ENCODE results near the gene ZBTB20. TPM values are rescaled to one million over a fixed set of nuclear protein-coding genes. Genes with fewer than 3 reads are reported as not detected.

ZBTB20 gene
- total and polyA plus RNA-seq, 5 experiments from 2014 or later: 16.5 to 50.8 (median 22.0) TPM

GRCh38 chr3:115040673-115041286 lies 106.3 kb downstream of the ZBTB20 start:
- POLR2A ChIA-PET: no interaction called here
- H3K4me3 Mint-ChIP-seq: no peak overlapping the region
- peaks cover 0 to 2% (median 0%) of the 10 kb centered on the region in 9 donors for H3K9me3 Mint-ChIP-seq
- peak in 9 of 10 donors; percentile 11 to 60 (median 33) for DNase-seq
- H3K36me3 Mint-ChIP-seq: peaks cover 1 to 5% (median 2%) of the 10 kb centered on the region in 3 donors
- H3K27ac Mint-ChIP-seq: no peak overlapping the region
- ATAC-seq: peak; percentile 42 to 54
- peaks cover 6 to 29% (median 14%) of the 10 kb centered on the region in 4 donors for H3K4me1 Mint-ChIP-seq
- no peaks in the 10 kb centered on the region for H3K27me3 Mint-ChIP-seq

- ATAC-seq: no peak
- POLR2A ChIA-PET: no interaction called here
- no peak overlapping the region for H3K27ac Mint-ChIP-seq
- DNase-seq: no peak
- peaks cover 5 to 7% (median 6%) of the 10 kb centered on the region in 3 donors for H3K36me3 Mint-ChIP-seq
- no peaks in the 10 kb centered on the region for H3K27me3 Mint-ChIP-seq
- H3K9me3 Mint-ChIP-seq: peaks cover 0 to 5% (median 0%) of the 10 kb centered on the region in 9 donors
- no peak overlapping the region for H3K4me3 Mint-ChIP-seq
- peaks cover 6 to 26% (median 13%) of the 10 kb centered on the region in 4 donors for H3K4me1 Mint-ChIP-seq
These were observed 106.8 kb downstream of the ZBTB20 start for GRCh38 chr3:115040246-115040645.

- no peak overlapping the region for H3K4me3 Mint-ChIP-seq
- H3K27ac Mint-ChIP-seq: no peak overlapping the region
- no peaks in the 10 kb centered on the region for H3K27me3 Mint-ChIP-seq
- ATAC-seq (no peak), DNase-seq (no peak)
- POLR2A ChIA-PET: no interaction called here
- peaks cover 6 to 26% (median 12%) of the 10 kb centered on the region in 4 donors for H3K4me1 Mint-ChIP-seq
- H3K36me3 Mint-ChIP-seq: peaks cover 8 to 15% (median 12%) of the 10 kb centered on the region in 3 donors
- H3K9me3 Mint-ChIP-seq: peaks cover 0 to 12% (median 4%) of the 10 kb centered on the region in 9 donors
These were observed 108.3 kb downstream of the ZBTB20 start for GRCh38 chr3:115038817-115039216.

GRCh38 chr3:115022835-115023398 lies 124.2 kb downstream of the ZBTB20 start:
- POLR2A ChIA-PET: no interaction called here
- Mint-ChIP-seq H3K4me1 (peaks cover 4 to 17% (median 5%) of the 10 kb centered on the region in 4 donors), H3K36me3 (peaks cover 8 to 48% (median 30%) of the 10 kb centered on the region in 3 donors), H3K4me3 (no peak overlapping the region), H3K27ac (no peak overlapping the region), H3K9me3 (no peaks in the 10 kb centered on the region), H3K27me3 (no peaks in the 10 kb centered on the region)
- DNase-seq: no peak
- no peak for ATAC-seq

- no peak for DNase-seq
- H3K9me3 Mint-ChIP-seq: peaks cover 0 to under 1% (median 0%) of the 10 kb centered on the region in 9 donors
- peaks cover 8 to 50% (median 32%) of the 10 kb centered on the region in 3 donors for H3K36me3 Mint-ChIP-seq
- no peaks in the 10 kb centered on the region for H3K27me3 Mint-ChIP-seq
- POLR2A ChIA-PET: no interaction called here
- H3K27ac Mint-ChIP-seq: no peak overlapping the region
- ATAC-seq: no peak
- no peak overlapping the region for H3K4me3 Mint-ChIP-seq
- peaks cover 4 to 17% (median 5%) of the 10 kb centered on the region in 4 donors for H3K4me1 Mint-ChIP-seq
These were observed 124.9 kb downstream of the ZBTB20 start for GRCh38 chr3:115022199-115022598.

- ATAC-seq (no peak), DNase-seq (no peak)
- H3K4me1 Mint-ChIP-seq: peaks cover 4 to 17% (median 6%) of the 10 kb centered on the region in 4 donors
- no peak overlapping the region for H3K4me3 Mint-ChIP-seq
- H3K27me3 Mint-ChIP-seq: no peaks in the 10 kb centered on the region
- POLR2A ChIA-PET: no interaction called here
- H3K36me3 Mint-ChIP-seq: peaks cover 18 to 56% (median 38%) of the 10 kb centered on the region in 3 donors
- H3K27ac Mint-ChIP-seq: no peak overlapping the region
- peaks cover 0 to 12% (median 8%) of the 10 kb centered on the region in 9 donors for H3K9me3 Mint-ChIP-seq
These were observed 126.0 kb downstream of the ZBTB20 start for GRCh38 chr3:115021061-115021460.

GRCh38 chr3:115019900-115020299 lies 127.2 kb downstream of the ZBTB20 start:
- POLR2A ChIA-PET: no interaction called here
- Mint-ChIP-seq H3K4me1 (peaks cover 4 to 17% (median 8%) of the 10 kb centered on the region in 4 donors), H3K9me3 (peaks cover 0 to 17% (median 13%) of the 10 kb centered on the region in 9 donors), H3K4me3 (no peak overlapping the region), H3K27ac (no peak overlapping the region), H3K36me3 (peaks cover 18 to 56% (median 38%) of the 10 kb centered on the region in 3 donors), H3K27me3 (no peaks in the 10 kb centered on the region)
- ATAC-seq (no peak), DNase-seq (no peak)

DNA sequence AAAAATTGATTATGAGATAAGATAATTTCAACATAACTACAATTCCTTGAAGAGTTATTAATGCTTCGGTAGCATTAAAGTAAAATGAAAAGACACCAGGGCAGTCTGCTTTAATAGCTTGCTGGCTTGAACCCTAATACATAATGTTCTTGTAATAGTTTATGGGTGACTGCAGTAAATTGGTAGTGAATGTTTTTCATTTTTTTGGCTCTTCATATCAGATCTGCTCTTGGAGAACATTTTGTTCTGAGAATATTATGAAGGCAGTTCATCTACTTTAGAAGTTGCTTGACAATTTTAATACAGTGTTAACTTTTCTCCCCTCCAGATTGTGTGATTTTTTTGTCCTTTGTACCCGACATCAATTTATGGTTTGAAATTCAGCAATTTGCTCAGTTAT lies 128.4 kb downstream of the ZBTB20 start:
- no peak for ATAC-seq
- Mint-ChIP-seq H3K4me1 (peaks cover 4 to 17% (median 8%) of the 10 kb centered on the region in 4 donors), H3K4me3 (no peak overlapping the region), H3K36me3 (peaks cover 21 to 52% (median 35%) of the 10 kb centered on the region in 3 donors), H3K27me3 (no peaks in the 10 kb centered on the region), H3K9me3 (peaks cover 0 to 20% (median 13%) of the 10 kb centered on the region in 9 donors), H3K27ac (no peak overlapping the region)
- POLR2A ChIA-PET: no interaction called here
- no peak for DNase-seq

DNA sequence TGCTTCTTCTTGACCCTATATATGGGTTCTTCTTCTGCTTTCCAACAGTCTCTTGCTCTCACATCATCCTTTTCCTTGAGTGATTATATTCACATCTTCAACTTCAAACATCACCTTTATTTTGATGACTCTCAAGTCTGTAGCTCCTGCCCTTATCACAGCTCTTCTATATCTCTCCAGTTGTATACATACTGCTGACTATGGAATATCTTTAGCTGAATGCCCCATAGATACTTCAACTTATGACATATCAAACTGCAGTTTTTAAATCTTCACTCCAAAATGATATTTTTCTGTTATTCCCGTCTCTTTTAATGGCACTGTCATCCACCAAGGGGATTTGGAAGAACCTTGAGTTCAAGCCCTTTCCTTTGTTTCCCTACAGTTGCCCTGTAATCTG lies 139.1 kb downstream of the ZBTB20 start:
- POLR2A ChIA-PET: no interaction called here
- H3K36me3 Mint-ChIP-seq: peaks cover 34 to 62% (median 34%) of the 10 kb centered on the region in 3 donors
- no peak overlapping the region for H3K4me3 Mint-ChIP-seq
- H3K27ac Mint-ChIP-seq: no peak overlapping the region
- no peak for ATAC-seq
- DNase-seq: no peak
- H3K9me3 Mint-ChIP-seq: peaks cover 0 to 16% (median 5%) of the 10 kb centered on the region in 9 donors
- H3K27me3 Mint-ChIP-seq: no peaks in the 10 kb centered on the region
- peaks cover 0 to 20% (median 8%) of the 10 kb centered on the region in 4 donors for H3K4me1 Mint-ChIP-seq

DNA sequence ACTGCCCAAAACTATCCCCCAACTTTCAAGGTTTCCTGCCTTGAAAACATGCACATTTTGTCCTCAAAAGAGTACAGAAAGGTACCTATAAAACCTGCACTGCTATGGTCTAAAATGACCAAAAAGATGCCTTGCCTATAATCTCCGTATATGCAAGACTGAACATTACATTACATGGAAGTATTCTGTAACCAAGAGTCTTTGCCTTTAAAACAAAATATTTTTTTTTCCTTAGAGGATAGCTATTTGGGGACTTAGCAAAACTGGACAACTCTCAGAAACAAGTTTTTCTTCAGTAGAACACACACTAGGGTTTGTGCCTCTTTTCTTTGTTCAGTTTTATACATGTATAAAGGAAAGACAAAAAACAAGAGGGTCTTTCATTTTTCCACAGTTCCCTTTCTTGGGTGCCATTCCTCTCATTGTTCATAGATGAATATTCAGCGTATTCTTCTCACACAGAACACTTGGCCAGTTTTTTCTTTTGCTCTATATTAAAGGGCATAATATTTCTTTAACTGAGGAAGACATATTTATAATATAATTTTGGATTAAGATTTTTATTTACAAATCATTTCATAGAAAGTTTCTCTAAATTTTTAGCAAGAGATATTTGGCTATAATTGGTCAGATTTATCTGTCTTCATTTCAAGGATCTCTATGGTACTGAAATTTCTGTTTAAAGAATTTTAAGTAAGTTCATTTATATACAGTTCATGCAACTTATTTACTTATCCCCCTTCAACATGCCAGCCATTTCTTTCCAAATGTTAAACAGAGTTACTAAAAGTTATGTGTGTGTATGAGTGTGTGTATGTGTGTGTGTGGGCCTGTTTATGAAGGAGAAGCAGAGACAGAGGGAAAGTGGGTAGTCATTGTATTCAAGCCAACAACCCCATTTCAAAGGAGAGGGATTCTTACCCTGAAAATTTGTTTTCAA lies 142.6 kb downstream of the ZBTB20 start:
- Mint-ChIP-seq H3K4me1 (peaks cover 0 to 10% (median 5%) of the 10 kb centered on the region in 4 donors), H3K27ac (peak overlapping the region in 1 of 10 donors; percentile 43), H3K9me3 (peaks cover 0 to 25% (median 9%) of the 10 kb centered on the region in 9 donors), H3K27me3 (no peaks in the 10 kb centered on the region), H3K36me3 (peaks cover 30 to 51% (median 35%) of the 10 kb centered on the region in 3 donors), H3K4me3 (no peak overlapping the region)
- POLR2A ChIA-PET: no interaction called here
- DNase-seq: no peak
- ATAC-seq: no peak

DNA sequence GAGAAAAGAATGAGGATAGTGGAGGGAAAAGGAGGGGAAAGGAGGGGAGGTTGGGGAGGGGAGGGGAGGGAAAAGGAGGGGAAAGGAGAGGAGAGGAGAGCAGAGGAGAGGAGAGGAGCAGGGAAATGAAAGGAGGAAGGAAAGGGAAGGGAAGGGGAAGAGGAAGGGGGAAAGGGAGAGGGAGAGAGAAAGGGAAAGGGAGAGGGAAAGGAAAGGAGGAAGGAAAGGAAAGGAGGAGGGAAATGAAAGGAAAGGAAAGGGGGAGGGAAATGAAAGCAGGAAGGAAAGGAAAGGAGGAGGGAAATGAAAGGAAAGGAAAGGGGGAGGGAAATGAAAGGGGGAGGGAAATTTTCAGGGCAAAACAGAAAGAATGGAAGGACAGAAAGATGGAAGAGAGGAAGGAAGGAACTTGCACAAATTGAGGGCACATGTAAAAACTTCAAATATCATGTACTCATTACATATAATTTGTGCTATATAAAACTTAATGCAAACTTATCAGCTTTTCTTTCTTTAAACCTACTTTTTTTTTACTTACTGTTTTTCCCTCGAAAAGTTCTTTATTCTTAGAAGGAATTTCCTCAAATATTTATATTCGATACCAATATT lies 148.0 kb downstream of the ZBTB20 start:
- Mint-ChIP-seq H3K36me3 (peaks cover 33 to 62% (median 39%) of the 10 kb centered on the region in 3 donors), H3K27ac (peak overlapping the region in 1 of 10 donors; percentile 2), H3K4me1 (peaks cover 3 to 10% (median 4%) of the 10 kb centered on the region in 4 donors), H3K9me3 (peaks cover 12 to 46% (median 21%) of the 10 kb centered on the region in 9 donors), H3K27me3 (no peaks in the 10 kb centered on the region), H3K4me3 (no peak overlapping the region)
- DNase-seq (no peak), ATAC-seq (no peak)
- POLR2A ChIA-PET: no interaction called here

DNA sequence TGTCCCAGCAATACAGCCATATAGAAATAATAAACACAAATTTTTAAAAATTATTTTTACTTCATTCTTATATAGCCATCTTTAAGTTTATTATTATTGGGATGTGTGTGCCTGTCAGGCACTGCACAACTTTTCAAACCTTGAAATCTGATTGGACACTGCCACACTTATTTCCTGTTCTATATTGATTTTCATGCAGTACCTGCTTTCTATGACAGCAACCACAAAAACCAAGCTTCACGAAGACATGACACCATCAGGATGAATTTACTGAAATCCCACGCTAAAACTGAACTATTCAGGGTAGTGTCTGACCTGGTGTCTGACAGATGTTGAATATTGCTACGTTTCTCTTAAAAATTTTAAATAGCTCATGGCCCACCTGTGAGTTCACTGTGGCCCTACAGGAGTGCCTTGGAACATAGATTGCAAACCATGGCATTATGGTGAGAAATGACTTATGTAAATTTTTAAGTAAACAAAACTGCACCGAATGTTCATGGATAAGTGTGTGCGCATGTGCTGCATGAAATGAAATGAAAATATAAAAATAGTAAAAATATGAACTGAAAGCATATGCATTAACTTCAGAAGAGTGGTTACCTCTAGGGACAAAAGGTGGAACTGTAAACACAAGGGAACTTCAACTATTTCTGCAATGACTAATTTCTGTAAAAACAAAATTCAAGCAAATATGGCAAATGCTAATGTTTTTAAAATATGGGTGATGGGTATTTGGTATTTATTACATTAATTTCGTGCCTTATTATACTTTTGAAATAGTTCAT lies 152.3 kb downstream of the ZBTB20 start:
- H3K4me3 Mint-ChIP-seq: no peak overlapping the region
- H3K36me3 Mint-ChIP-seq: peaks cover 26 to 44% (median 28%) of the 10 kb centered on the region in 3 donors
- ATAC-seq (no peak), DNase-seq (no peak)
- POLR2A ChIA-PET: no interaction called here
- H3K4me1 Mint-ChIP-seq: peaks cover 3 to 13% (median 9%) of the 10 kb centered on the region in 4 donors
- H3K9me3 Mint-ChIP-seq: peaks cover 8 to 40% (median 21%) of the 10 kb centered on the region in 9 donors
- H3K27ac Mint-ChIP-seq: no peak overlapping the region
- H3K27me3 Mint-ChIP-seq: no peaks in the 10 kb centered on the region
